Left forelimb (tissue), 1 donor: Measurements from ENCODE around the gene TRIM32.

Source experiments
- DNase-seq: peaks from one replicate; pipeline ENCODE4 v3.0.0-alpha.2; 2018; ENCODE audit warnings: low spot score

The TRIM32 gene

GRCh38 chr9:116687074-116687753 is at the start of gene TRIM32:
TSS of gene TRIM32 (plus strand) at chr9:116687305. CDS start at chr9:116697743, 10,438 bp downstream.
- peak; percentile 95 for DNase-seq

GRCh38 chr9:116639251-116639741 is 47.8 kb upstream of the TRIM32 start:
- no peak for DNase-seq

GRCh38 chr9:116641292-116642059 is 45.6 kb upstream of the TRIM32 start:
- DNase-seq: no peak

GRCh38 chr9:116643691-116644090 is 43.4 kb upstream of the TRIM32 start:
- DNase-seq: no peak

- DNase-seq: no peak
Observed at GRCh38 chr9:116644091-116644688, 42.9 kb upstream of the TRIM32 start.

- no peak for DNase-seq
Observed at GRCh38 chr9:116646661-116647514, 40.2 kb upstream of the TRIM32 start.

GRCh38 chr9:116647515-116647809 is 39.6 kb upstream of the TRIM32 start:
- DNase-seq: no peak

GRCh38 chr9:116653348-116654058 is 33.6 kb upstream of the TRIM32 start:
- no peak for DNase-seq

- DNase-seq: no peak
Observed at GRCh38 chr9:116654059-116654355, 33.1 kb upstream of the TRIM32 start.

- DNase-seq: no peak
Observed at GRCh38 chr9:116656501-116656971, 30.6 kb upstream of the TRIM32 start.

GRCh38 chr9:116656977-116657376 is 30.1 kb upstream of the TRIM32 start:
- DNase-seq: no peak

- DNase-seq: no peak
Observed at GRCh38 chr9:116658265-116658664, 28.8 kb upstream of the TRIM32 start.

- DNase-seq: no peak
Observed at GRCh38 chr9:116661037-116661954, 25.8 kb upstream of the TRIM32 start.

GRCh38 chr9:116662646-116663310 is 24.3 kb upstream of the TRIM32 start:
- no peak for DNase-seq

GRCh38 chr9:116663581-116663980 is 23.5 kb upstream of the TRIM32 start:
- no peak for DNase-seq

- no peak for DNase-seq
Observed at GRCh38 chr9:116668970-116669695, 18.0 kb upstream of the TRIM32 start.

GRCh38 chr9:116671605-116672004 is 15.5 kb upstream of the TRIM32 start:
- DNase-seq: no peak

GRCh38 chr9:116673375-116673774 is 13.7 kb upstream of the TRIM32 start:
- DNase-seq: no peak
